A673 (cell line): ENCODE data around the gene KCNK5.

Source experiments
- EZH2 ChIP-seq: fragments of 200-600 bp; sonication (generic); IDR thresholded peaks from 2 replicates; pipeline ENCODE4 v1.6.1; 2017; ENCODE audit warnings: borderline replicate concordance, low read depth, mild to moderate bottlenecking, mixed read lengths, antibody characterized with exemption, low read length; ENCODE audit not compliant: poor library complexity, severe bottlenecking
- TF ChIP-seq, protein P1 (sequence below): fragments of 300-800, 200-600 bp; sonication (generic); conservative IDR thresholded peaks from 2 replicates; pipeline ENCODE4 v1.5.1; 2017; ENCODE audit warnings: low read depth, mild to moderate bottlenecking, antibody characterized with exemption, low read length, moderate library complexity, mixed read lengths

DNA sequence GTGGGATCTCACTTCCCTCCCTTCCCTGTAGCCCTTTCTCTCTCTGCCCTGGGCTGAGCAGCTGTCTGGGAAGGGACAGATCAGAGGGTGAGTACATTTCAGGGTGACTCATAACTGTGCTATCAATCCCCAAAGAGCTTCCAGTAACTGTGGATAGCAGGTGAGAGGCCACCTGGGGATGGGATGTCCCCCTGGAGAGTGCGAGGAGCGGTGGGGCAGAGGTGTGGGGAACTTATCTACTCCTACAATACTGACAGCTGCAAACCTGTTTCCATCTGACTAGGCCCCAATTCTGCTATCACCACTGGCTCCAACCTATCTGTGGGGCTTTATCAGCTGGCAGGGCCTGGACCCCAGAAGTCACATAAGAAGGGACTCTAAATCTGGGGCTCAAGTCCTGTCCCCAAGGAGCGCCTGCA lies 32.6 kb downstream of the KCNK5 start:
- TF ChIP-seq, protein P1, sequence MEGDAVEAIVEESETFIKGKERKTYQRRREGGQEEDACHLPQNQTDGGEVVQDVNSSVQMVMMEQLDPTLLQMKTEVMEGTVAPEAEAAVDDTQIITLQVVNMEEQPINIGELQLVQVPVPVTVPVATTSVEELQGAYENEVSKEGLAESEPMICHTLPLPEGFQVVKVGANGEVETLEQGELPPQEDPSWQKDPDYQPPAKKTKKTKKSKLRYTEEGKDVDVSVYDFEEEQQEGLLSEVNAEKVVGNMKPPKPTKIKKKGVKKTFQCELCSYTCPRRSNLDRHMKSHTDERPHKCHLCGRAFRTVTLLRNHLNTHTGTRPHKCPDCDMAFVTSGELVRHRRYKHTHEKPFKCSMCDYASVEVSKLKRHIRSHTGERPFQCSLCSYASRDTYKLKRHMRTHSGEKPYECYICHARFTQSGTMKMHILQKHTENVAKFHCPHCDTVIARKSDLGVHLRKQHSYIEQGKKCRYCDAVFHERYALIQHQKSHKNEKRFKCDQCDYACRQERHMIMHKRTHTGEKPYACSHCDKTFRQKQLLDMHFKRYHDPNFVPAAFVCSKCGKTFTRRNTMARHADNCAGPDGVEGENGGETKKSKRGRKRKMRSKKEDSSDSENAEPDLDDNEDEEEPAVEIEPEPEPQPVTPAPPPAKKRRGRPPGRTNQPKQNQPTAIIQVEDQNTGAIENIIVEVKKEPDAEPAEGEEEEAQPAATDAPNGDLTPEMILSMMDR: no peak
- no peak for TF ChIP-seq EZH2
